OCI-LY7 (cell line): Measurements from ENCODE around the gene NTM. TPM values are rescaled to one million over a fixed set of nuclear protein-coding genes. Genes with fewer than 3 reads are reported as not detected.

Source experiments
- BruUV-seq: library from RNA; stranded (reverse); fragments of 400-500 nt; replicated peaks from 2 replicates; lab custom pipeline; 2021; lab: Mats Ljungman, UMichigan
- CTCF ChIA-PET: fragments of 300-600 bp; sonication (Branson Sonifier 250); formaldehyde crosslinking; loops from one replicate; lab custom pipeline; 2022; ENCODE audit warnings: antibody characterized with exemption; ENCODE audit not compliant: unreplicated experiment; lab: Charles Lee
- POLR2A ChIA-PET: fragments of 300-600 bp; sonication (Branson Sonifier 250); formaldehyde crosslinking; loops from one replicate; lab custom pipeline; 2022; ENCODE audit warnings: antibody characterized with exemption; lab: Charles Lee
- DNase-seq: peaks from one replicate; pipeline ENCODE4 v3.0.0-alpha.2; 2015; ENCODE audit warnings: low spot score
- H2AFZ ChIP-seq: fragments of 200-600 bp; sonication (generic), shearing (Covaris generic); 2 replicates; pipeline ENCODE4 v1.6.1; 2014; ENCODE audit warnings: mild to moderate bottlenecking, antibody characterized with exemption, low read length, moderate library complexity
- H3K27ac ChIP-seq: fragments of 200-600 bp; sonication (generic); 2 replicates; pipeline ENCODE4 v1.5.1; 2014; ENCODE audit warnings: mixed run types, low read depth, mild to moderate bottlenecking, moderate library complexity, low read length, inconsistent platforms; ENCODE audit not compliant: poor library complexity, severe bottlenecking
- H3K36me3 ChIP-seq: fragments of 200-600 bp; sonication (generic); 2 replicates; pipeline ENCODE4 v1.6.1; 2014; ENCODE audit warnings: mild to moderate bottlenecking, antibody characterized with exemption, low read length, moderate library complexity, mixed read lengths; ENCODE audit not compliant: insufficient read depth
- H3K4me1 ChIP-seq: fragments of 200-600 bp; sonication (generic); 2 replicates; pipeline ENCODE4 v1.5.1; 2014; ENCODE audit warnings: mild to moderate bottlenecking, low read length; ENCODE audit not compliant: insufficient read depth, poor library complexity, severe bottlenecking
- H3K4me2 ChIP-seq: fragments of 200-600 bp; sonication (generic); 2 replicates; pipeline ENCODE4 v1.6.1; 2014; ENCODE audit warnings: mild to moderate bottlenecking, low read length
- H3K4me3 ChIP-seq: fragments of 200-600 bp; sonication (generic); 2 replicates; pipeline ENCODE4 v1.5.1; 2014; ENCODE audit warnings: mild to moderate bottlenecking, low read depth, low read length; ENCODE audit not compliant: poor library complexity, severe bottlenecking
- H3K79me2 ChIP-seq: fragments of 200-600 bp; sonication (generic); 2 replicates; pipeline ENCODE4 v1.6.1; 2016; ENCODE audit warnings: low read depth, mild to moderate bottlenecking, low read length, moderate library complexity, mixed read lengths; ENCODE audit not compliant: insufficient read depth
- H3K9me2 ChIP-seq: fragments of 200-600 bp; sonication (generic); 2 replicates; pipeline ENCODE4 v1.6.1; 2016; ENCODE audit warnings: mild to moderate bottlenecking, low read length, mixed read lengths; ENCODE audit not compliant: insufficient read depth
- H3K9me3 ChIP-seq: fragments of 200-600 bp; sonication (generic); 2 replicates; pipeline ENCODE4 v1.6.1; 2014; ENCODE audit warnings: mild to moderate bottlenecking, mixed run types, low read length, mixed read lengths
- H4K20me1 ChIP-seq: fragments of 200-600 bp; sonication (generic); 2 replicates; pipeline ENCODE4 v1.6.1; 2014; ENCODE audit warnings: mild to moderate bottlenecking, antibody characterized with exemption, low read length, moderate library complexity, mixed read lengths; ENCODE audit not compliant: insufficient read depth
- EZH2phosphoT487 ChIP-seq: fragments of 200-600 bp; sonication (generic); IDR thresholded peaks from 2 replicates; pipeline ENCODE4 v1.6.1; 2018; ENCODE audit warnings: low read depth, borderline replicate concordance, mild to moderate bottlenecking, mixed run types, antibody characterized with exemption, low read length, moderate library complexity, mixed read lengths
- intact Hi-C: fragments of 100-400 bp; cut with micrococcal nuclease; formaldehyde crosslinking; loops from one replicate; pipeline ENCODE4 v1.10.0; 2022; ENCODE audit not compliant: unreplicated experiment
- total RNA-seq, 2 experiments: library from RNA; depleted of rRNA in 1 of 2; stranded (reverse); fragments of >200 nt in 1 of 2; shearing (Covaris generic) in 1 of 2; gene quantifications; 2 replicates each; pipeline ENCODE4 v1.2.3, GENCODE V29; 2014 to 2022
- TF ChIP-seq, protein P1 (sequence below): fragments of 200-600 bp; sonication (generic); conservative IDR thresholded peaks from 2 replicates; pipeline ENCODE4 v1.5.1; 2014; ENCODE audit warnings: mild to moderate bottlenecking, antibody characterized with exemption, low read length, moderate library complexity, mixed read lengths

NTM gene
- total RNA-seq, 2 experiments from 2014 or later: not detected

DNA sequence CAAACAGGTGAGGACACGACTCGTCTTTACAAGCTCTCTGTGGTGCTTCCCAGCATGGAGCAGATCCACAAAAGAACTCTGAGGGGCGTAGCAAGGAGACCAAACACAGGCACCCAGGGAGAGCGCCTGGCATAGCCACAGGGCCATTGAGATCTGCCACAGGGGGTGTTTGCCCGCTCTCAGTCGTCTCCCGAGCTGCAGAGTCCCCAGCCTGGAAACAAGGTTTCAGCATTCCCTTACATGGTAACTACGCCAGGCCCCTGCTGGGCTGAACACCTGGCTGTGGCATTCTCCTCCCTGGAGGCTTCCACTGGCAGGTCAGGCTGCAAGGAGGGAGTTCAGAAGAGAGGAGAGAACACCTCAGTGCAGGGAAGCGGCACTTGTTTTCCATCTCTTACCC is 962.1 kb downstream of the NTM start:
- no peak overlapping the region for H2AFZ ChIP-seq
- H3K9me3 ChIP-seq: no peaks in the 10 kb centered on the region
- H3K27ac ChIP-seq: no peak overlapping the region
- H3K36me3 ChIP-seq: no peaks in the 10 kb centered on the region
- no peaks in the 10 kb centered on the region for H3K79me2 ChIP-seq
- TF ChIP-seq, protein P1, sequence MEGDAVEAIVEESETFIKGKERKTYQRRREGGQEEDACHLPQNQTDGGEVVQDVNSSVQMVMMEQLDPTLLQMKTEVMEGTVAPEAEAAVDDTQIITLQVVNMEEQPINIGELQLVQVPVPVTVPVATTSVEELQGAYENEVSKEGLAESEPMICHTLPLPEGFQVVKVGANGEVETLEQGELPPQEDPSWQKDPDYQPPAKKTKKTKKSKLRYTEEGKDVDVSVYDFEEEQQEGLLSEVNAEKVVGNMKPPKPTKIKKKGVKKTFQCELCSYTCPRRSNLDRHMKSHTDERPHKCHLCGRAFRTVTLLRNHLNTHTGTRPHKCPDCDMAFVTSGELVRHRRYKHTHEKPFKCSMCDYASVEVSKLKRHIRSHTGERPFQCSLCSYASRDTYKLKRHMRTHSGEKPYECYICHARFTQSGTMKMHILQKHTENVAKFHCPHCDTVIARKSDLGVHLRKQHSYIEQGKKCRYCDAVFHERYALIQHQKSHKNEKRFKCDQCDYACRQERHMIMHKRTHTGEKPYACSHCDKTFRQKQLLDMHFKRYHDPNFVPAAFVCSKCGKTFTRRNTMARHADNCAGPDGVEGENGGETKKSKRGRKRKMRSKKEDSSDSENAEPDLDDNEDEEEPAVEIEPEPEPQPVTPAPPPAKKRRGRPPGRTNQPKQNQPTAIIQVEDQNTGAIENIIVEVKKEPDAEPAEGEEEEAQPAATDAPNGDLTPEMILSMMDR: no peak
- TF ChIP-seq EZH2phosphoT487: no peak
- no TSS peak for BruUV-seq
- intact Hi-C loops: no loop called here
- H3K4me3 ChIP-seq: no peak overlapping the region
- no peaks in the 10 kb centered on the region for H4K20me1 ChIP-seq
- no peaks in the 10 kb centered on the region for H3K4me1 ChIP-seq
- no peak overlapping the region for H3K4me2 ChIP-seq
- ChIA-PET POLR2A (no interaction called here), CTCF (no interaction called here)
- no peak for DNase-seq
- no peaks in the 10 kb centered on the region for H3K9me2 ChIP-seq

GRCh38 chr11:132334769-132335280 is 964.4 kb downstream of the NTM start:
- BruUV-seq: no TSS peak
- H3K27ac ChIP-seq: no peak overlapping the region
- POLR2A ChIA-PET: no interaction called here

DNA sequence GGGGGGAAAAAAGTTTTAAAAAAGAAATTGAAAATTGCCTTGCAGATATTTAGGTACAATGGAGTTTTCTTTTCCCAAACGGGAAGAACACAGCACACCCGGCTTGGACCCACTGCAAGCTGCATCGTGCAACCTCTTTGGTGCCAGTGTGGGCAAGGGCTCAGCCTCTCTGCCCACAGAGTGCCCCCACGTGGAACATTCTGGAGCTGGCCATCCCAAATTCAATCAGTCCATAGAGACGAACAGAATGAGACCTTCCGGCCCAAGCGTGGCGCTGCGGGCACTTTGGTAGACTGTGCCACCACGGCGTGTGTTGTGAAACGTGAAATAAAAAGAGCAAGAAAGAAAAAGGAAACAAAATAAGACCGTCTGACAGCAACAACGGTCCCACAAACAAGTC is 964.9 kb downstream of the NTM start:
- no peaks in the 10 kb centered on the region for H3K9me3 ChIP-seq
- DNase-seq: no peak
- H3K4me1 ChIP-seq: no peaks in the 10 kb centered on the region
- H2AFZ ChIP-seq: no peak overlapping the region
- ChIA-PET CTCF (no interaction called here), POLR2A (no interaction called here)
- H3K4me2 ChIP-seq: no peak overlapping the region
- H3K36me3 ChIP-seq: no peaks in the 10 kb centered on the region
- no peaks in the 10 kb centered on the region for H4K20me1 ChIP-seq
- intact Hi-C loops: no loop called here
- no peaks in the 10 kb centered on the region for H3K9me2 ChIP-seq
- no peak for TF ChIP-seq EZH2phosphoT487
- TF ChIP-seq, protein P1: no peak
- no peak overlapping the region for H3K27ac ChIP-seq
- no peaks in the 10 kb centered on the region for H3K79me2 ChIP-seq
- H3K4me3 ChIP-seq: no peak overlapping the region
- no TSS peak for BruUV-seq

More at GRCh38 chr11:132334769-132335280, 964.4 kb downstream of the NTM start:
- H3K4me3 ChIP-seq: no peak overlapping the region
- no peaks in the 10 kb centered on the region for H4K20me1 ChIP-seq
- no peaks in the 10 kb centered on the region for H3K79me2 ChIP-seq
- no peak for TF ChIP-seq EZH2phosphoT487
- TF ChIP-seq, protein P1: no peak
- H3K36me3 ChIP-seq: no peaks in the 10 kb centered on the region
- no peaks in the 10 kb centered on the region for H3K9me2 ChIP-seq
- no peak for DNase-seq
- H3K4me1 ChIP-seq: no peaks in the 10 kb centered on the region
- H2AFZ ChIP-seq: no peak overlapping the region
- H3K9me3 ChIP-seq: no peaks in the 10 kb centered on the region
- intact Hi-C loops: no loop called here
- CTCF ChIA-PET: no interaction called here
- H3K4me2 ChIP-seq: no peak overlapping the region
